Left ventricle myocardium superior (tissue), 1 donor: ENCODE measurements around the gene TC2N. TPM values are rescaled to one million over a fixed set of nuclear protein-coding genes. Genes with fewer than 3 reads are reported as not detected.
"Not testable (repeated sequence)": the region's sequence is repeated elsewhere in the genome, so short reads cannot be mapped to it uniquely, and the experiment has no call there.

Source experiments
- ATAC-seq: fragments of 200-7000 bp; cut with Tn5 transposase; one replicate; pipeline ENCODE4 v1.9.1; 2020; ENCODE audit warnings: mild to moderate bottlenecking, moderate library complexity
- DNase-seq: peaks from one replicate; pipeline ENCODE4 v3.0.0-alpha.2; 2020
- intact Hi-C: fragments of 100-400 bp; cut with micrococcal nuclease; formaldehyde crosslinking; loops from one replicate; pipeline ENCODE4 v1.11.0; 2022
- total RNA-seq: library from RNA; stranded (reverse); fragmentation: NEBNext Ultra II Directional; extraction: Animal tissue kit (Norgen Biotek cat#: 25700); gene quantifications from one replicate; pipeline ENCODE4 v1.2.1, GENCODE V29; 2021
- donor health status: DM: no; HTN: yes; CAD: no; lungs with severe emphysema.

The TC2N gene
- total RNA-seq, 1 donor from 2014 or later = 9.2 TPM

DNA sequence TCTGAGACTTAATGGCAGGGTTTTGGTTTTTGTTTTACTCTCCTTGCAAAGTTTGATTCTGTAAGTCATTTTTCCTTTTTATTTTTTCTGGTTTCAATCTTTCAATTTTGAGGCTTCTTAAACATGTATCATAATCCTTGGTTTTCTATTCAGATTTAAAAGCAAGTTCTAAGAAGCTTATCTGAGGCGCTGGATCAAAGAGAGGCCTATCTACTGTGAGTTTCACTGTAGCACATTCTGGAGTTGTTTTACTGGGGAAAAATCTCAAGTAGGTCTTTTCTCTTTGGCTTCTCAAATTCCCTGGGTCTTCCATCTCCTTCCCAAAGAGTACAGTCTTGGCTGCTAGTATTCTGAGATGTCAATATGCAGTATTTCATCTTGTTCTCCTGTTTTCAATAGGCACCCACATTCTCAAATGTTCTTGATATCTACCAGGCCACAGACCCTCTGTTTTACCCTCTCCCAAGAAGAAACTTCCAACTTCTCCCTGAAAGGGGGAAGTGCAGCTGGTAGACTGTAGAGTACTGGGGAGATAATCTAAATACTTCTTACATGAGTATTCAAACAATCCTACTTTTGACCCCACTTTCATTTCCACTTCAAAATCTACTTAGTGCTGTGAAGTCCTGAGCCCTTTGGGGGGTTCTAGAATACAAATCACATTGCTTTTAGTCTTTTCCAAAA lies 124.6 kb downstream of the TC2N start:
- no peak for DNase-seq
- ATAC-seq = no peak
- intact Hi-C loops = no loop called here

DNA sequence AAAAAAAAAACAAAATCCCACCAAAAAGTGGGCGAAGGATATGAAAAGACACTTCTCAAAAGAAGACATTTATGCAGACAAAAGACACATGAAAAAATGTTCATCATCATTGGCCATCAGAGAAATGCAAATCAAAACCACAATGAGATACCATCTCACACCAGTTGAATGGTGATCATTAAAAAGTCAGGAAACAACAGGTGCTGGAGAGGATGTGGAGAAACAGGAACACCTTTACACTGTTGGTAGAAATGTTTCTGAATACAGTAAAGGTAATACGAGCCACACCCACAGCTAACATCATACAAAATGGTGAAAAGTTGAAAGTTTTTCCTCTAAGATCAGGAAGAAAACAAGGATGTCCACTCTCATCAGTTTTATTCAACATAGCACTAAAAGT lies 127.5 kb downstream of the TC2N start:
- ATAC-seq, DNase-seq, intact Hi-C loops: not testable (repeated sequence)

DNA sequence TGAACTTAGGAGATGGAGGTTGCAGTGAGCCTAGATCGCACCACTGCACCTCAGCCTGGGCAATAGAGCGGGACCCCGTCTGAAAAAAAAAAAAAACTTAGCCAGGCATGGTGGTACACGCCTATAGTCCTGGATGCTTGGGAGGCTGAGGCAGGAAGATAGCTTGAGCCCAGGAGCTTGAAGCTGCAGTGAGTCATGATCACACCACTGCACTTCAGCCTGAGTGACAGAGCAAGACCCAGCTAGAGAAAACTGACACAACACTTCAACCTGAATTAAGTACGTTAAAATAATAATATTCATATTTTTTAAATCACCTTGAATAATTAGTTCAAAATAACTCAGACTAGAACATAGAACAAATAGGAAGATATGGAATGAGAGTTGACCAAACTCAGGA lies 129.7 kb downstream of the TC2N start:
- DNase-seq = no peak
- intact Hi-C loops = no loop called here
- no peak for ATAC-seq

DNA sequence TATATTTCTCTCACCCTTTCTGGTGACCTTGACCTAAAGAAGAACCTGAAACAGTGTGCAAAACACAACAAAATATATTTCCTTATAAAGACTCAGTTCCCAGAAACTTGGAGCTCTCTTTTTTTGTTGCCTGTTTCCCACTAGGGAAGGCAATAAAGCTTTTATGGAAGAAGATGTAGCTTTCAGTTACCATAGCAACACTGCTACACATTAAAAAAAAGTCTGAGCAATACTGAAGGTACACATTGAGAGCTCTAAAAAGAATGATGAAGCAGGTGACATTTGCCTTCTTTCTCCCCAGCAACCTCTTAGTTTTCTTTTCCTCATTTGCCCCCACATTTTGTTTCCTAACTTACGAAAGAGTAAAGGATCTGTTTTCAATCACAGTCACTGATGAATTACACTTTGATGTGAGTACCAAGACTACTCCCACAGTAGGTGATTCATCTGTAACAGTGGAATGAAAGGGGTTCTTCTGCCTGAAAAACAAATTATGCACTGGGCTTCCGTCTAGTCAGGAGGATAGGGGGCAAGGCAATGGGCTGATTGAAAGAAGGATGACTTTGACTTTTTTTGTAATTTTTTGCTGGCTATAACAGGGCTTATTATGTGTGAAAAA lies 134.4 kb downstream of the TC2N start:
- ATAC-seq = no peak

DNA sequence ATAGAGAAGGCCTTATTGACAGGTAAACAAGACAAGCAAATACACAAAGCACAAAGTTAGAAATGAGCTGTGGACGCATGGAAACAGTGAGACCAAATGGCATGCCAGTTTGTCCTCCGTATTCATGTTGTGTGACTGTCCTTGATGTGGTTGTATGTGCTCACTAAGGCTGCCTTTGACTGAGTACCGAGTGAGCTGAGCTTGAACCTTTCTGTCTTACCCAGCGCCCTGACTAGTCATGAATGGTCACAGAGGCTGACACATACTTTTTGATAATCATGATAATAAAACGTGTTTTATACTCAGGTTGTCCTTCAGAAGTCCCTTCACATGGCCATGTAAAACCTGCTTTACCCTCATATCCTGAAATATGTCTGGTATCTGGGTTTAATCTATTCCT lies 134.9 kb downstream of the TC2N start:
- intact Hi-C loops = no loop called here
- ATAC-seq = no peak
- DNase-seq = no peak

More for the DNA sequence above, 134.4 kb downstream of the TC2N start:
- intact Hi-C loops = no loop called here
- no peak for DNase-seq

DNA sequence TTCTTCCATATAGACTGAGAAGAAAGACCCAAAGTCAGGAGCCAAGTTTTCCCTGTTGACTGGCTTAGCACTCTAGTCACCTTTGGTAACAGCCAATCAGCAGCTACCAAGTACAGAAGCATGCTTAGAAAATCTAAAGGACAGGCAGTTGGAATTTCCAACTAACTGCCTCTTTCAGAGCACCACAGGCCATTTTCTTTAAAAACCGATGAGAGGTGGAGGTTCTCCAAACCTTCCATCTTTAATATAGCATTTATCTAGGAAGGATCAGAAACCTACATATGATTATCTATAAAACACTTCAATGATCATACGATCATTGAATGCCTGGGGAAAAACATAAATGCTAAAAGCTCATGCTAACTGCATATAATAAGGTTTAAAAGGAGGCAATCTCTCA lies 135.3 kb downstream of the TC2N start, which contains the start of gene CATSPERB:
TSS of gene CATSPERB (minus strand) at position 101 of the 400 bp plus-strand sequence. CDS start 2,607 bp downstream, outside the sequence.
- ATAC-seq (no peak), DNase-seq (no peak)
- intact Hi-C loops = no loop called here

DNA sequence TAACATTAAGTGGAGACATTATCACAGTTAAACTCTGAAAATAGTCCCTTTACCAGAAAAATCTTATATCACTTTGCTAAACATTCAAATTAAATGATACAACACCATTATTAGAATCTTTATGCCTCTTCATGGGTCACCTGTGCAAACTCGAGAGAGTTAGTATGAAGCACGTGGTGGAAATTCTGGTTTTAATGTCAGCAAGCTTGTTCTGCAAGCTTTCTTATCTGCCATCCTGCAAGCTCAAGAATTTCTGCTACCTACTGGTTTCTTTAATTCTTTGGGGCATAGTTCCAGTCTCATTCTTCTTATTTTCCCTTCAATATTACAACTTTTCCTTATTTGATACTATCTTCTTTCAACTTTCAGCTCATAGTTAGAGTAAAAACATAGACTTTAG lies 136.3 kb downstream of the TC2N start:
- ATAC-seq (no peak), DNase-seq (no peak)
- intact Hi-C loops = no loop called here

DNA sequence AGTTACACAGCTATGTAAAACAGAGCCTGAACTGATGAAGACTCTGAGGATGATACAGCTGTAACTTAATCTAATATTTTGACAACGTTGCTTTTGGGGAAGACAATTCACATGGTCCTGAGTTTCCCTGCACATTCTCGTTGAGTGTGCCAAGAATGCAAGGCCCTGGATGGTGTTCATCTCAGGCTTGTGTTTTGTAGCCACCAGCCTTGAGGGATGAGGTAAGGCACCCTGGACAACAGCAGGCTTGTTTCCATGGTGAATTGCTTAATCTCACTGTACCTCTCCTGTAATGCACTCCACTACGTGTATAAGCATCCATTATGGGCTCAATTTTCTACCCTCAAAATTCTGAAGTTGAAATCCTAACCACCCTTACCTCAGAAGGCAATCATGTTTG lies 137.6 kb downstream of the TC2N start:
- ATAC-seq (no peak), DNase-seq (no peak)
- intact Hi-C loops = no loop called here

Other genes starting within 250 kb of the TC2N start
- gene CATSPERB, start 135.4 kb downstream of the TC2N start, total RNA-seq = 0.37 TPM
- gene FBLN5, start 80.2 kb upstream of the TC2N start, total RNA-seq = 61.7 TPM
- gene TRIP11, start 172.5 kb upstream of the TC2N start, total RNA-seq = 54.3 TPM
- gene ATXN3, start 239.0 kb upstream of the TC2N start, total RNA-seq = 15.9 TPM